Skeletal muscle tissue (tissue), 4 donors: ENCODE data around the gene PARD6B. TPM values are rescaled to one million over a fixed set of nuclear protein-coding genes. Genes with fewer than 3 reads are reported as not detected.
"Not testable (repeated sequence)": the region's sequence is repeated elsewhere in the genome, so short reads cannot be mapped to it uniquely, and the experiment has no call there.

Experiments used
- H3K27ac ChIP-seq: one replicate; pipeline ENCODE4 v1.7.0; 2013; ENCODE audit warnings: mild to moderate bottlenecking, low read depth, low read length, inconsistent platforms
- H3K27me3 ChIP-seq, 3 donors: one replicate each; pipeline ENCODE4 v1.7.0; 2013; ENCODE audit warnings: low read length in 3 of 3; ENCODE audit not compliant: control insufficient read depth in 3 of 3, insufficient read depth in 3 of 3
- H3K36me3 ChIP-seq, 3 donors: one replicate each; pipeline ENCODE4 v1.7.0; 2013; ENCODE audit warnings: low read length in 3 of 3; ENCODE audit not compliant: control insufficient read depth in 3 of 3, insufficient read depth in 3 of 3
- H3K4me1 ChIP-seq, 3 donors: one replicate each; pipeline ENCODE4 v1.7.0; 2013; ENCODE audit warnings: low read length in 3 of 3, mild to moderate bottlenecking in 3 of 3; ENCODE audit not compliant: control insufficient read depth in 3 of 3, insufficient read depth in 3 of 3
- H3K4me3 ChIP-seq, 3 donors: one replicate each; pipeline ENCODE4 v1.7.0; 2013; ENCODE audit warnings: low read length in 3 of 3
- H3K9ac ChIP-seq, 3 donors: one replicate each; pipeline ENCODE4 v1.7.0; 2013; ENCODE audit warnings: low read length in 3 of 3, mild to moderate bottlenecking in 3 of 3, moderate library complexity in 2 of 3, low read depth in 1 of 3
- H3K9me3 ChIP-seq, 3 donors: one replicate each; pipeline ENCODE4 v1.7.0; 2013; ENCODE audit warnings: low read length in 3 of 3; ENCODE audit not compliant: control insufficient read depth in 3 of 3
- total RNA-seq: library from RNA; depleted of rRNA; stranded (reverse); fragments of >200 nt; gene quantifications from one replicate; pipeline ENCODE4 v1.2.3, GENCODE V29; 2014
- donor health status: Osteomylitis.

The PARD6B gene
- total RNA-seq, 1 donor from 2014 or later: 0.52 TPM

DNA sequence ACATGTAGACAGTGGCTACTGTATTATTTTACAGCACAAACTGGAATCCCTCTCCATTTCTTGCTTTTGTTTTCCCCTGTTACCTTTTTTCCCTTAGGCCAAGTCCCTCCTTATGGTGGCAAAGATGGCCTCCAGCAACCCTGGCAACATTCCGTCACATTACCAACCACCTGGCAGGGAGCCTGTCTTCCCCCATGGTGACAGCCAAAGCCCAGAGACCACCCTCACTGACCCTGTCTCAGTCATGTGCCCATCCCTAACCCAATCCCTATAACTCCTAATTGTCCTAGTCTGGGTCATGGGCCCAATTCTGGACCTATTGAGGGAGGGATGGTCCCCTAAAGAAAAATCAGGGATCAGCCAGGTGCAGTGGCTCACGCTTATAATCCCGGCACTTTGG lies 27.6 kb downstream of the PARD6B start:
- no peaks in the 10 kb centered on the region for H3K27me3 ChIP-seq
- H3K4me1 ChIP-seq: peaks cover 7 to 21% (median 12%) of the 10 kb centered on the region in 3 donors
- H3K36me3 ChIP-seq: no peaks in the 10 kb centered on the region
- H3K4me3 ChIP-seq: no peak overlapping the region
- no peak overlapping the region for H3K9ac ChIP-seq
- no peak overlapping the region for H3K27ac ChIP-seq
- H3K9me3 ChIP-seq: no peaks in the 10 kb centered on the region

DNA sequence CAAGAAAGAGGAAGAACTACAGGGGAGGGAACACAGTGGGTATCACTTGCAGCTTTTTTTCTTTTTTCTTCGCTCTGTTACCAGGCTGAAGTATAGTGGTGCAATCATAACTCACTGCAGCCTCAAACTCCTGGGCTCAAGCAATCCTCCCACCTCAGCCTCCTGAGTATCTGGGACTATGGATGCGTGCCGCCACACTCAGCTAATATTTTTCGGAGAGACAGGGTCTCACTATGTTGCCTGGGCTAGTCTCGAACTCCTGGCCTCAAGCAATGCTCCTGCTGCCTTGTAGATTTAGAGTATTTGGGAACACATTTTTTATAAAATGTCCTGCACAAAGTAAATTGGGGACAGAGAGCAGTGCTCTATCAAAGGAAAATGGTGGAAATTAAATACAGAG lies 28.3 kb downstream of the PARD6B start:
- Histone ChIP-seq H3K27ac (no peak overlapping the region), H3K9me3 (no peaks in the 10 kb centered on the region), H3K4me3 (no peak overlapping the region), H3K36me3 (no peaks in the 10 kb centered on the region), H3K9ac (no peak overlapping the region), H3K4me1 (peaks cover 7 to 21% (median 12%) of the 10 kb centered on the region in 3 donors), H3K27me3 (no peaks in the 10 kb centered on the region)

DNA sequence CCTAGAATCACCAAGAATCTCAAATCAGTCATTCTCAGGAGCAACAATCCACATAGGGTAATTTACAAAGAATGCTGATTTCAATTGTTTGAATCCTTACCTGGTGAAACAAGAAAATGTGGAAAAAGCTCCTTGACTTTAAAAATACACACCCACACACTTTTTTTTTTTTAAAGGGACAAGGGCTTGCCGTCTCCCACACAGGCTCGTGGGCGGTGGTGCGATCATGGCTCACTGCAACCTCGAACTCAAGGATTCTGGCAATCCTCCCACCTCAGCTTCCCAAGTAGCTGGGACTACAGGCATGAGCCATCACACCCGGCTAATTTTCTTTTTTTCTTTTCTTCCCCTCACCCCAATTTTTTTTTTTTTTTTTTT lies 30.7 kb downstream of the PARD6B start:
- H3K9ac ChIP-seq: no peak overlapping the region
- no peaks in the 10 kb centered on the region for H3K9me3 ChIP-seq
- no peak overlapping the region for H3K4me3 ChIP-seq
- H3K36me3 ChIP-seq: no peaks in the 10 kb centered on the region
- no peaks in the 10 kb centered on the region for H3K27me3 ChIP-seq
- H3K27ac ChIP-seq: no peak overlapping the region
- peaks cover 7 to 21% (median 12%) of the 10 kb centered on the region in 3 donors for H3K4me1 ChIP-seq

DNA sequence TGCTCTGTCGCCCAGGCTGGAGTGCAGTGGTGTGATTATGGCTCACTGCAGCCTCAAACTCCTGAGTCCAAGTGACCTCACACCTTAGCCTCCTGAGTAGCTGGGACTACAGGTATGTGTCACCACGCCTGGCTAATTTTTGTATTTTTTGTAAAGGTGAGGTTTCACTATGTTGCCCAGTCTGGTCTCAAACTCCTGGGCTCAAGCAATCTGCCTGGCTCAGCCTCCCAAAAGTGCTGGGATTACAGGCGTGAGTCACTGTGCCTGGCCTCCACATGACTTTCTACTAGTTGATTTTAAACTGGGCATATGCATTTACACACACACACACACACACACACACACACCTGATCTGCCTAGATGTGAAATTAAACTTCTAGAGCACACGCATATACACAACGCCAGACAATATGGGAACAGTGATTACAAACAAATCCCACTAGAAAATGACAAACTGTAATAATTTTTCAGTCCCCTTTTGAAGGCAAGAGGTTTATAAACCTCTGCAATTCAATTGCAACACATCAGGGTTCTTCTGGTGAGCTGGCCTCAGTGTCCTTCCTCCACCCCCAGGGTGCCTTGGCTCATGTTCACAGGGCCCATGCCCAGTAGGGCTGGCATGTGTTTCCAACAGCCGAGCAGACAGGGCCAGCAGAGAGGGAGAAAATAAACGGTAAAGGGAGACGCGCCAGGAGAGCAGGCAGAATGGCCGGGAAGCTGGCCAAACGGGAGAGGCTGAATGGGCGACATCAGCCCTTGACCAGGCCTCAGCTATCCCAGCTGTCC lies 31.2 kb downstream of the PARD6B start:
- Histone ChIP-seq H3K9ac (no peak overlapping the region), H3K4me3 (no peak overlapping the region), H3K27me3 (no peaks in the 10 kb centered on the region), H3K36me3 (no peaks in the 10 kb centered on the region), H3K4me1 (peaks cover 7 to 21% (median 12%) of the 10 kb centered on the region in 3 donors), H3K9me3 (no peaks in the 10 kb centered on the region), H3K27ac (peak overlapping the region; percentile 57)

DNA sequence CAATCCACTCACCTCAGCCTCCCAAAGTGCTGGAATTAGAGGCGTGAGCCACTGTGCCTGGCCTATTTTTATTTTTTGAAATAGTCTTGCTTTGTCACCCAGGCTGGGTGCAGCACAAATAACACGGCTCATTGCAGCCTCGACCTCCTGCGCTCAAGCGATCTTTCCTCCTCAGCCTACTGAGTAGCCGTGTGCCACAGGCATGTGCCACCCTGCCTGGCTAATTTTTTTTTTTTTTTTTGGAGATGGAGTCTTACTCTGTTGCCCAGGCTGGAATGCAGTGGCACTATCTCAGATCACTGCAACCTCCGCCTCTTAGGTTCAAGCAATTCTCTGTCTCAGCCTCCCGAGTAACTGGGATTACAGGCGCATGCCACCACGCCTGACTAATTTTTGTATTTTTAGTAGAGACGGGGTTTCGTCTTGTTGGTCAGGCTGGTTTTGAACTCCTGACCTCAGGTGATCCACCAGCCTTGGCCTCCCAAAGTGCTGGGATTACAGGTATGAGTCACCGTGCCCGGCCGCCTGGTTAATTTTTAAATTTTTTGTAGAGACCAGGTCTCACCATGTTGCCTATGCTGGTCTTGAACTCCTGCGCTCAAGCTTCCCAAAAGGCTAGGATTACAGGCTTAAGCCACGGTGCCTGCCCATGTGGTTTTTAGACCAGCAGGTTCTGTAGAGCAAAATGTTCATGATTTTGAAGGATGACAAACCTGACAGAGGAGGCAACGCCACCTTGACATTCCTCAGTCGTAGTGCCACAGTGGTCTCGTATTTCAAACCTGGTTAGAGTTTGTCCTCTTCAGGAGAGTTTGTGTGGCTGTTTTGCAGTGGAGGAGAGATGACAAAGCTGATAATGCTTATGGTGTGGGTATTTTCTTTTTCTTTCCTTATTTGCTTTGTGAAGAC lies 32.4 kb downstream of the PARD6B start:
- not testable (repeated sequence) for H3K9me3 ChIP-seq, H3K27me3 ChIP-seq, H3K27ac ChIP-seq, H3K36me3 ChIP-seq, H3K9ac ChIP-seq, H3K4me3 ChIP-seq
- peaks cover 7 to 21% (median 12%) of the 10 kb centered on the region in 3 donors for H3K4me1 ChIP-seq

DNA sequence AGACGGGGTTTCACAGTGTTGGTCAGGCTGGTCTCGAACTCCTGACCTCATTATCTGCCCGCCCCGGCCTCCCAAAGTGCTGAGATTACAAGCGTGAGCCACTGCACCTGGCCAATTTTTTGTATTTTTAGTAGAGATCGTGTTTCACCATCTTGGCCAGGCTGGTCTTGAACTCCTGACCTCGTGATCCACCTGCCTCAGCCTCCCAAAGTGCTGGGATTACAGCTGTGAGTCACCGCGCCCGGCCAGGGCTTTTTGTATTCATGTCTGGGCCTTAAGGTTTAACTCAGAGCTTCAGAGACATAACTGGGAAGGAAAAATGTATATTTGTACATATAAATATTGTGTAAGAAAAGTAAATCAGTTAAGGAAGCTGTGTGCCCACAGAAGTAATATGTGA lies 33.9 kb downstream of the PARD6B start:
- peaks cover 7 to 21% (median 12%) of the 10 kb centered on the region in 3 donors for H3K4me1 ChIP-seq
- H3K9me3 ChIP-seq, H3K36me3 ChIP-seq, H3K4me3 ChIP-seq, H3K27me3 ChIP-seq, H3K9ac ChIP-seq, H3K27ac ChIP-seq: not testable (repeated sequence)

DNA sequence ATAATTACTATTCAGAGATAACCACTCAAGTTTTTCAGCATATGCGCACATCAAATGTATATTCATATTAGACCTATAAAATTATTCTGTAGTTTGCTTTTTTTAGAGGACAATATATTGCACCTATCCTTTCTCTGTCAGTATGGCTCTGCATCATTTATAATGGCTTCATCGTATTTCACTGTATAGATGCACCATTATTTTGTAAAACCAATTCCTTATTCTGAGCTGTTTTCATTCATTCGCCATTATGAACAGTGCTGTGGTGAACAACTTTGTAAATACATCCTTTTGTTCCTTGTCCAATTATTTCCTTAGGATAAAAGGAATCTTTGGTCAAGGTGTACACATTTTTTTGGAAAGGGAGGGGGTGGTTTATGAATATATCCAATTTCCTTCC lies 34.3 kb downstream of the PARD6B start:
- H3K4me1 ChIP-seq: peaks cover 7 to 21% (median 12%) of the 10 kb centered on the region in 3 donors
- no peaks in the 10 kb centered on the region for H3K9me3 ChIP-seq
- H3K4me3 ChIP-seq: no peak overlapping the region
- H3K27ac ChIP-seq: no peak overlapping the region
- no peaks in the 10 kb centered on the region for H3K36me3 ChIP-seq
- H3K27me3 ChIP-seq: no peaks in the 10 kb centered on the region
- no peak overlapping the region for H3K9ac ChIP-seq

DNA sequence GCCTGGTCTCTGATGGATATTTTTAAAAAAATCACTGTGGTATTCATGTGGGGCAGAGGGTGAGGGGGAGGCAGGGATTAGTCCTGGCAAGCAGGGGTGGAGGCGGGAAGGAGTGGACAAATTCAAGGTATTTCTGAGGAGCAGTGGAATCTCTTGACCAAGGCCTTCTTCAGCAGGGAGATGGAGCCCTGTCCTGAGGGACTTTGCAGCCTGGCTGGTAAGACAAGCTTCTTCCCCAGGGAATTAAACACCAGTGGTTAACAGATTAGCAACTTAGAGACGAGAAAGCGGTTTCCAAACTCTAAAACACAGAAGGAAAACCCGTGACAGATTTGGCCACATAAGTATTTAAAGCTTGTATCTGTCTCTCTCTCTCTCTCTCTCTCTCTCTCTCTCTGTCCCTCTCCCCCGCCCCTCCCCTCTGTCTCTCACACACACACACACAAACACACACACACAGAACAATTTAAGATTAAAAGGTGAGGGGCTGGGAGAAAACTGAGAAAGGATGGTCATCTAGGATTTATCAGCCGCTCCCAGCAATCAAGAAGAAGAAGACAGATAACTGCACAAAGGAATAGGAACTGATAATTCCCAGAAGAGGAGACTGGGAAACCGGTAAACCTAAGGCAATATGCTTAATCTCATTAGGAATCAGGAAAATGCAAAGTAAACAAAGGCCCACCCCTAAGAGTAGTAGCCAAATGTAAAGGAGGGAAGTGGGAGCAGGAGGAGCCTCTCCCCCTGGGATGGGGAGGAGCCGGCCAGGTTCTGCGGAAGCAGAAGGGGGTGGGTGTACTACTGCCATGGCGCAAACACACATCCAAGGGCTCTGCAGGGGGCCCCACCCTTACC lies 35.8 kb downstream of the PARD6B start:
- H3K27me3 ChIP-seq: not testable (repeated sequence)

DNA sequence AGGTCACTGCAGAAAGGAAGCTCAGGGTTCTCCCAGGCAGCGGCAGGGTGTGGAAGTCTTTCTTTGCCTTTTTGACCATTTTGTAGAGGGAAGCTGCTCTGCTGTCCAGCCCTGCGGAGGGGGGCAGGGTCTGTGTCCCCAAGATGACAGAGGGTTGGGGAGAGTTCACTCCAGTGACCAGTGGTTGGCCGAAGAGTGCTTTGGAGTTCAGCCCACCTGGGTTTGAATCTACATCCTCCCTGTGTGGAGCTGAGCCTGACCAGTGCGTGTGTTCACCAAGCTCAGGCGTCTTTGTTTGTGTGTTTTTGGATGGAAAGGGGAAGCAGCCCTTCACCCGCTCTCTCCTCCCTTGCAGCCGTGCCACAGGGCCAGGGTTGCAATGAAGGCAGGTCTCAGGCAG lies 37.6 kb downstream of the PARD6B start:
- H3K4me3 ChIP-seq: not testable (repeated sequence)

More for the DNA sequence above, 35.8 kb downstream of the PARD6B start:
- not testable (repeated sequence) for H3K4me3 ChIP-seq, H3K36me3 ChIP-seq, H3K9me3 ChIP-seq, H3K9ac ChIP-seq, H3K27ac ChIP-seq
- H3K4me1 ChIP-seq: peaks cover 7 to 13% (median 8%) of the 10 kb centered on the region in 3 donors

More for the DNA sequence above, 37.6 kb downstream of the PARD6B start:
- not testable (repeated sequence) for H3K9me3 ChIP-seq, H3K4me1 ChIP-seq, H3K9ac ChIP-seq, H3K27me3 ChIP-seq, H3K27ac ChIP-seq, H3K36me3 ChIP-seq
